Activated T-helper 17 cell treated with anti-CD3 and anti-CD28 coated beads, Interleukin-2, amount 50 U/mL, for 72 hours (primary cell): Measurements from ENCODE around the gene PSMB1. TPM values are rescaled to one million over a fixed set of nuclear protein-coding genes. Genes with fewer than 3 reads are reported as not detected.
A peak's percentile ranks its signal among the peaks of the same experiment; 100 is the strongest.

ENCODE experiments used
- ATAC-seq: fragments of 150-1000 bp; cut with Tn5 transposase; replicated peaks from 2 replicates; pipeline ENCODE4 v1.10.0; 2021; ENCODE audit warnings: mild to moderate bottlenecking, moderate library complexity
- H3K27ac Mint-ChIP-seq: one replicate; pipeline ENCODE4 v1.8.0; 2022; ENCODE audit warnings: mixed read lengths
- H3K27me3 Mint-ChIP-seq: one replicate; pipeline ENCODE4 v1.8.0; 2022; ENCODE audit warnings: mixed read lengths
- H3K36me3 Mint-ChIP-seq: one replicate; pipeline ENCODE4 v1.8.0; 2022; ENCODE audit warnings: low read depth, mild to moderate bottlenecking, mixed read lengths
- H3K4me1 Mint-ChIP-seq: one replicate; pipeline ENCODE4 v1.8.0; 2022; ENCODE audit warnings: mixed read lengths
- H3K4me3 Mint-ChIP-seq: one replicate; pipeline ENCODE4 v1.8.0; 2022; ENCODE audit warnings: mild to moderate bottlenecking, mixed read lengths
- H3K9me3 Mint-ChIP-seq: one replicate; pipeline ENCODE4 v1.8.0; 2022; ENCODE audit warnings: mixed read lengths
- total RNA-seq, 2 donors: library from RNA; stranded (reverse); gene quantifications; one replicate each; pipeline ENCODE4 v1.2.3, GENCODE V29; 2022

The PSMB1 gene
- total RNA-seq: 100 to 1,000 TPM; 183 to 201 TPM

GRCh38 chr6:170552765-170553533 is at the start of gene PSMB1:
PSMB1 (minus strand) TSS chr6:170553307; CDS start chr6:170553242, 65 bp downstream.
- Mint-ChIP-seq H3K9me3 (no peaks in the 10 kb centered on the region), H3K27ac (no peak within 1 kb of the TSS)

DNA sequence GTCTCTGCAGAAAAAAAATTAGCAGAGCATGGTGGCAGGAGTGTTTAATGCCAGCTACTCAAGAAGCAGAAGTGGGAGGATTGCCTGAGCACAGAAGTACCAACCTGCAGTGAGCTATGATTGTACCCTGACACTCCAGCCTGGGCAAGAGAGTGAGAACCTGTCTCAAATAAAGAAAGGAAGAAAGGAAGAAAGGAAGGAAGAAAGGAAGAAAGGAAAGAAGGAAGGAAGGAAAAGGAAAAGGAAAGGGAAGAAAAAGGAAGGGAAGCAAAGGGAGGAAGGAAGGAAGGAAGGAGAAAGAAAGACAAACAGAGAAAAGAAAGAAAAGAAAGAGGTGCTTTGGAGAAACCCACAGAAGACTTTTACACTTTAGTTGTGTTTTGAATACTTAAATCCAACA is 44.2 kb upstream of the PSMB1 start:
- H3K27ac Mint-ChIP-seq: no peak overlapping the region
- H3K4me1 Mint-ChIP-seq: no peaks in the 10 kb centered on the region
- peaks cover 13% of the 10 kb centered on the region for H3K27me3 Mint-ChIP-seq
- ATAC-seq: no peak
- no peaks in the 10 kb centered on the region for H3K36me3 Mint-ChIP-seq
- no peak overlapping the region for H3K4me3 Mint-ChIP-seq
- H3K9me3 Mint-ChIP-seq: peaks cover 6% of the 10 kb centered on the region

More at GRCh38 chr6:170552765-170553533, at the start of gene PSMB1:
- no peak within 1 kb of the TSS for H3K4me3 Mint-ChIP-seq
- H3K4me1 Mint-ChIP-seq: peaks cover 32% of the 10 kb centered on the region
- ATAC-seq: peak; percentile 63
- no peaks in the 10 kb centered on the region for H3K27me3 Mint-ChIP-seq
- peaks cover 14% of the 10 kb centered on the region for H3K36me3 Mint-ChIP-seq

GRCh38 chr6:170596426-170596825 is 43.3 kb upstream of the PSMB1 start:
- no peak overlapping the region for H3K4me3 Mint-ChIP-seq
- H3K9me3 Mint-ChIP-seq: peaks cover 13% of the 10 kb centered on the region
- H3K36me3 Mint-ChIP-seq: no peaks in the 10 kb centered on the region
- no peaks in the 10 kb centered on the region for H3K4me1 Mint-ChIP-seq
- ATAC-seq: no peak
- H3K27ac Mint-ChIP-seq: no peak overlapping the region
- peaks cover 10% of the 10 kb centered on the region for H3K27me3 Mint-ChIP-seq

- H3K36me3 Mint-ChIP-seq: peaks cover 5% of the 10 kb centered on the region
- no peaks in the 10 kb centered on the region for H3K4me1 Mint-ChIP-seq
- H3K9me3 Mint-ChIP-seq: peaks cover 22% of the 10 kb centered on the region
- no peak overlapping the region for H3K4me3 Mint-ChIP-seq
- no peak overlapping the region for H3K27ac Mint-ChIP-seq
- peaks cover 13% of the 10 kb centered on the region for H3K27me3 Mint-ChIP-seq
- ATAC-seq: no peak
Measured at GRCh38 chr6:170590725-170591124, 37.6 kb upstream of the PSMB1 start.

- no peaks in the 10 kb centered on the region for H3K27me3 Mint-ChIP-seq
- peak overlapping the region; percentile 97 for H3K4me3 Mint-ChIP-seq
- H3K4me1 Mint-ChIP-seq: peaks cover 18% of the 10 kb centered on the region
- ATAC-seq: no peak
- H3K27ac Mint-ChIP-seq: peak overlapping the region; percentile 94
- no peaks in the 10 kb centered on the region for H3K9me3 Mint-ChIP-seq
- peaks cover 45% of the 10 kb centered on the region for H3K36me3 Mint-ChIP-seq
Measured at GRCh38 chr6:170584954-170585498, 31.9 kb upstream of the PSMB1 start.

DNA sequence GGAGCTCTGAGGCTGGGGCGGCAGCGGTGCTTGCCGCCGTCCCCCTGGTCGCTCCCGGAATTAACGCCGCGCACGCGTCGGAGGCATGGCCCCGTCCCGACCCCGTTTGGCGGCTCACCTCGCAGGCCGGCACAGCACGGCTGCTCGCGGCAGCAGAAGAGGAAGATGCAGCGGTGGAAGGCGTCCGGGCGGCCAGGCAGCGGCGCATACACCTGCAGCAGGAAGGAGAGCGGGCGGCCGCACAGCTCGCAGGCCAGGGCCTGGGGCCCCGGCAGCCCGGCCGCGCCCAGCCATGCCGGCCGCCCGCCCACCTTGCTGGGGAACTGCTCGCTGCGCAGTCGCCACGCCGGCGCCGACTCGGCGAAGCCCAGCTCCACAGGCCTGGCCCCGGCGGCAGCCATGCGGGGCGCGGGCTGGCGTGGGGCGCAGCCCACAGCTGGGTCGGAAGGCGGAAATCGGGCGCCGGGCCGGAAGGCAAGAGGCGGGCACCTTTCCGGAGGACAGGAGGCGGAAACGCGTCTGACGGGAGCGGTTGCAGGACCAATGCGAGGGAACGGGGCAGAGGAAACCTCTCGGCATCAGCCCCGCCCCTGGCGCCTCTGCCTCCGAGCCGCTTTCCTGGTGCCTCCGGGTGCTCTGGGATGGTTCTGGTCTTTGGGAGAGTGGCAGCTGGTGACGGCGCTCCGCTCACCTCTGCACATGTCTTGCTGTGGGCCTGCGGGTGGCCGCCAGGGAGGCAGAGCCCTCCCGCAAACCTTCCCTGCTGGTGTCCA is 31.3 kb upstream of the PSMB1 start, which contains the start of gene PDCD2:
PDCD2 (minus strand) TSS at position 457 of the 773 bp plus-strand sequence; CDS start at position 401, 56 bp downstream.
- H3K36me3 Mint-ChIP-seq: peaks cover 52% of the 10 kb centered on the region
- peak within 1 kb of the TSS; percentile 94 for H3K27ac Mint-ChIP-seq
- peaks cover 18% of the 10 kb centered on the region for H3K4me1 Mint-ChIP-seq
- H3K9me3 Mint-ChIP-seq: no peaks in the 10 kb centered on the region
- no peaks in the 10 kb centered on the region for H3K27me3 Mint-ChIP-seq
- peak within 1 kb of the TSS; percentile 97 for H3K4me3 Mint-ChIP-seq
- ATAC-seq: peak; percentile 99

- H3K4me1 Mint-ChIP-seq: peaks cover 18% of the 10 kb centered on the region
- H3K27me3 Mint-ChIP-seq: no peaks in the 10 kb centered on the region
- no peaks in the 10 kb centered on the region for H3K9me3 Mint-ChIP-seq
- H3K36me3 Mint-ChIP-seq: peaks cover 58% of the 10 kb centered on the region
- ATAC-seq: no peak
- peak overlapping the region; percentile 71 for H3K27ac Mint-ChIP-seq
- H3K4me3 Mint-ChIP-seq: peak overlapping the region; percentile 97
Measured at GRCh38 chr6:170583756-170584180, 30.7 kb upstream of the PSMB1 start.

GRCh38 chr6:170578909-170579308 is 25.8 kb upstream of the PSMB1 start:
- Mint-ChIP-seq H3K27me3 (no peaks in the 10 kb centered on the region), H3K27ac (peak overlapping the region; percentile 69), H3K4me3 (no peak overlapping the region), H3K4me1 (peaks cover 18% of the 10 kb centered on the region), H3K9me3 (no peaks in the 10 kb centered on the region), H3K36me3 (peaks cover 100% of the 10 kb centered on the region)
- no peak for ATAC-seq

GRCh38 chr6:170575250-170575649 is 22.1 kb upstream of the PSMB1 start:
- Mint-ChIP-seq H3K27me3 (no peaks in the 10 kb centered on the region), H3K4me3 (no peak overlapping the region), H3K4me1 (no peaks in the 10 kb centered on the region), H3K27ac (no peak overlapping the region), H3K36me3 (peaks cover 100% of the 10 kb centered on the region), H3K9me3 (no peaks in the 10 kb centered on the region)
- no peak for ATAC-seq

GRCh38 chr6:170572704-170573466 is 19.8 kb upstream of the PSMB1 start:
- Mint-ChIP-seq H3K36me3 (peaks cover 100% of the 10 kb centered on the region), H3K27ac (no peak overlapping the region)
- no peak for ATAC-seq

GRCh38 chr6:170564936-170565530 is 11.9 kb upstream of the PSMB1 start:
- Mint-ChIP-seq H3K27ac (no peak overlapping the region), H3K36me3 (peaks cover 97% of the 10 kb centered on the region), H3K4me3 (no peak overlapping the region), H3K27me3 (no peaks in the 10 kb centered on the region), H3K9me3 (no peaks in the 10 kb centered on the region), H3K4me1 (peaks cover 6% of the 10 kb centered on the region)
- no peak for ATAC-seq

More at GRCh38 chr6:170572704-170573466, 19.8 kb upstream of the PSMB1 start:
- Mint-ChIP-seq H3K9me3 (no peaks in the 10 kb centered on the region), H3K4me1 (no peaks in the 10 kb centered on the region), H3K27me3 (no peaks in the 10 kb centered on the region), H3K4me3 (no peak overlapping the region)

DNA sequence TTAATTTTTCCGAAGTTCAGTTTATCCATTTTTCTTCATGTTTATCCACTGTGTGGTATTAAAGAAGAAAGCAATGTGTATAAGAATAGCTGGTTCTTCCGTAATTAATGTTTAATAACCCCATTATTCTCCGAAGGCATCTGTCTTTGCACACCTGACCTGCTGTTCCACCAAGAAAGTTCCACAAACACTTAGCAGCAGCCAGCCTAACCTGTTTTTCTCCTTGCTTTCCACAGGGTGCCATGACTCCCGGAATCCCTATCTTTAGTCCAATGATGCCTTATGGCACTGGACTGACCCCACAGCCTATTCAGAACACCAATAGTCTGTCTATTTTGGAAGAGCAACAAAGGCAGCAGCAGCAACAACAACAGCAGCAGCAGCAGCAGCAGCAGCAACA is 8.4 kb upstream of the PSMB1 start:
- H3K27ac Mint-ChIP-seq: no peak overlapping the region
- no peak for ATAC-seq
- H3K9me3 Mint-ChIP-seq: no peaks in the 10 kb centered on the region
- no peaks in the 10 kb centered on the region for H3K27me3 Mint-ChIP-seq
- no peak overlapping the region for H3K4me3 Mint-ChIP-seq
- peaks cover 97% of the 10 kb centered on the region for H3K36me3 Mint-ChIP-seq
- H3K4me1 Mint-ChIP-seq: peaks cover 12% of the 10 kb centered on the region

- Mint-ChIP-seq H3K9me3 (no peaks in the 10 kb centered on the region), H3K27ac (no peak overlapping the region), H3K4me3 (no peak overlapping the region), H3K36me3 (peaks cover 38% of the 10 kb centered on the region), H3K4me1 (peaks cover 20% of the 10 kb centered on the region), H3K27me3 (no peaks in the 10 kb centered on the region)
- no peak for ATAC-seq
Measured at GRCh38 chr6:170555305-170555704, 2.2 kb upstream of the PSMB1 start.

- Mint-ChIP-seq H3K4me1 (peaks cover 26% of the 10 kb centered on the region), H3K27ac (no peak overlapping the region), H3K36me3 (peaks cover 32% of the 10 kb centered on the region), H3K4me3 (no peak overlapping the region), H3K9me3 (no peaks in the 10 kb centered on the region), H3K27me3 (no peaks in the 10 kb centered on the region)
- no peak for ATAC-seq
Measured at GRCh38 chr6:170554796-170555137, 1.7 kb upstream of the PSMB1 start.
